Upper lobe of left lung (tissue), 4 donors: ENCODE measurements around the gene PNPLA5.
A peak's percentile ranks its signal among the peaks of the same experiment; 100 is the strongest.

Experiments
- CTCF ChIP-seq, 6 experiments: fragments of 450-650 bp in 4 of 6; fragments of 200-600 bp in 2 of 6; sonication (generic) in 2 of 6; IDR thresholded peaks; one replicate each; pipeline ENCODE4 v1.5.1; 2016 to 2019; ENCODE audit warnings: antibody characterized with exemption in 6 of 6
- EP300 ChIP-seq, 4 donors: sonication (generic); formaldehyde crosslinking; IDR thresholded peaks; one replicate each; pipeline ENCODE4 v1.5.1; 2017; ENCODE audit warnings: antibody characterized with exemption in 4 of 4, control low read depth in 2 of 4
- POLR2A ChIP-seq, 4 donors: fragments of 450-650 bp; IDR thresholded peaks; one replicate each; pipeline ENCODE4 v1.5.1; 2016 to 2017; ENCODE audit warnings: antibody characterized with exemption in 4 of 4, mild to moderate bottlenecking in 2 of 4
- POLR2AphosphoS5 ChIP-seq, 2 donors: sonication (generic); formaldehyde crosslinking; IDR thresholded peaks; one replicate each; pipeline ENCODE4 v1.5.1; 2017; ENCODE audit warnings: antibody characterized with exemption in 2 of 2

DNA sequence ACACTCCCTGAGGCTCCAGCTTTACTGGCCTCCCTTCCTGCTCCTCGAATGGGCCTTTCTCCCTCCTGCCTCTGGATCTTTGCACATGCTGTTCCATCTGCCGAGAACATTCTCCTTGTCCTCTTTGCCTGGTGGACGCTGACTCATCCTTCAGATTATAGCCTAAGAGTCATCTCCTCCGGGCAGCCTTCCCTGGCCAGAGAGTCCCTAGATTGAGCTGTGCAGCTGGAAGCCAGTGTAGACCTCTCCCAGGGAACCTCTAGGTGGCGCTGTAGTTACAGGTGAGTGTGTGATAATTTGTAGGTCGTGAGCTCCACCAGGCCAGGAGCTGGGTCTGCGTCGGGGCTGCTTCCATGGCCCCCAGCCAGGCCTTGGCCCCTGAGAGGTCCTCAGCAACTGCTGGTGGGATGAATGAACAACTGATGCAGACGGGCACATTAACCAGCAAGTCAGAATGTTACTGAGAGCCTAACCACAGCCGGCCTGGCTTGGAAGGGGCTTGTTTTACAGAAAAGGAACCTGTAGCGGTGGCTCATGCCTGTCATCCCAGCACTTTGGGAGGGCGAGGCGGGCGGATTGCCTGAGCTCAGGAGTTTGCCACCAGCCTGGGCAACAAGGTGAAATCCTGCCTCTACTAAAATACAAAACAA, 8.7 kb downstream of the PNPLA5 start:
- TF ChIP-seq EP300 (IDR thresholded peaks at IDR 0.05) (no peak), CTCF (IDR thresholded peaks at IDR 0.05) (peak in 4 of 6 experiments; percentile 22 to 42 (median 30)), POLR2AphosphoS5 (IDR thresholded peaks at IDR 0.05) (no peak), POLR2A (IDR thresholded peaks at IDR 0.05) (no peak)
